Measurements from ENCODE around the gene PRKCH. TPM values are rescaled to one million over a fixed set of nuclear protein-coding genes. Genes with fewer than 3 reads are reported as not detected.

Gene PRKCH
- total and polyA plus RNA-seq, 2 donors (not counting 3 experiments of a cell fraction or from before 2014, with no cell fraction given): 97.7 to 103 TPM

DNA sequence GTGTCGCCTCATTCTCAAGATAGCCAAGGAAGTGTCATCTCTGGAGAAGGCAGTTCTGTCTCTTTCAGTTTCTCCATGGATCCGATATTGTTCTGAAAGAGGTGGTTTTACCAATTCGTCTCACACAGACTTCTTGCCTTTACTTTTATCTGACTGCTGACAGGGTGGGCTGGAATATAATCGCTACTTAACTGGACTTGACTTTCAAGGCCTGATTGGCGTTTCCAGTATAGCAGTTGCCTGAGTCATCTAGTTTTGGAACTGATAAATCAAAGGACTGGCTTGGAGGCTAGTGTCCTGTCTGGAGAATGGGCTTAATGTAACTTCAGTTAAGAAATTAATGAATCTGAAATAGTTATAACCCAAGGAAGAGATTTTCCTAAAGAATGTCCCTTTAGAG is 21.6 kb downstream of the PRKCH start:
- H3K9me3 ChIP-seq (replicated peaks; ENCODE audit: control insufficient read depth, insufficient read depth, low read length): no peaks in the 10 kb centered on the region
- H4K20me1 ChIP-seq (replicated peaks; ENCODE audit: control insufficient read depth, extremely low read depth, insufficient read depth, low read length): no peaks in the 10 kb centered on the region
- H3K4me3 ChIP-seq (replicated peaks in 1 of 3; ENCODE audit: insufficient read depth in 1 of 3, low read depth in 1 of 3, low read length in 3 of 3): no peak overlapping the region
- no peak for TF ChIP-seq POLR2A (IDR thresholded peaks at IDR 0.05; ENCODE audit: low read depth, low read length)
- TF ChIP-seq GATA2 (IDR thresholded peaks at IDR 0.05; ENCODE audit: insufficient read depth, insufficient read length, low read depth, low read length): no peak
- no peak for TF ChIP-seq POLR2AphosphoS5 (IDR thresholded peaks at IDR 0.05; ENCODE audit: insufficient read depth, low read depth, low read length)
- TF ChIP-seq FOS (IDR thresholded peaks at IDR 0.05; ENCODE audit: borderline replicate concordance, insufficient read depth, low read length): no peak
- TF ChIP-seq JUN (IDR thresholded peaks at IDR 0.05; ENCODE audit: borderline replicate concordance, insufficient read depth, insufficient read length, low read depth): no peak
- TF ChIP-seq MYC (IDR thresholded peaks at IDR 0.05; ENCODE audit: low read depth, low read length): no peak
- TF ChIP-seq, protein P1, sequence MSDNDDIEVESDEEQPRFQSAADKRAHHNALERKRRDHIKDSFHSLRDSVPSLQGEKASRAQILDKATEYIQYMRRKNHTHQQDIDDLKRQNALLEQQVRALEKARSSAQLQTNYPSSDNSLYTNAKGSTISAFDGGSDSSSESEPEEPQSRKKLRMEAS (IDR thresholded peaks at IDR 0.05; ENCODE audit: insufficient read depth, insufficient read length): no peak
- TF ChIP-seq, protein P2, sequence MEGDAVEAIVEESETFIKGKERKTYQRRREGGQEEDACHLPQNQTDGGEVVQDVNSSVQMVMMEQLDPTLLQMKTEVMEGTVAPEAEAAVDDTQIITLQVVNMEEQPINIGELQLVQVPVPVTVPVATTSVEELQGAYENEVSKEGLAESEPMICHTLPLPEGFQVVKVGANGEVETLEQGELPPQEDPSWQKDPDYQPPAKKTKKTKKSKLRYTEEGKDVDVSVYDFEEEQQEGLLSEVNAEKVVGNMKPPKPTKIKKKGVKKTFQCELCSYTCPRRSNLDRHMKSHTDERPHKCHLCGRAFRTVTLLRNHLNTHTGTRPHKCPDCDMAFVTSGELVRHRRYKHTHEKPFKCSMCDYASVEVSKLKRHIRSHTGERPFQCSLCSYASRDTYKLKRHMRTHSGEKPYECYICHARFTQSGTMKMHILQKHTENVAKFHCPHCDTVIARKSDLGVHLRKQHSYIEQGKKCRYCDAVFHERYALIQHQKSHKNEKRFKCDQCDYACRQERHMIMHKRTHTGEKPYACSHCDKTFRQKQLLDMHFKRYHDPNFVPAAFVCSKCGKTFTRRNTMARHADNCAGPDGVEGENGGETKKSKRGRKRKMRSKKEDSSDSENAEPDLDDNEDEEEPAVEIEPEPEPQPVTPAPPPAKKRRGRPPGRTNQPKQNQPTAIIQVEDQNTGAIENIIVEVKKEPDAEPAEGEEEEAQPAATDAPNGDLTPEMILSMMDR (IDR thresholded peaks at IDR 0.05; ENCODE audit: extremely low read depth in 1 of 2, insufficient read depth in 1 of 2, low read depth in 1 of 2, low read length in 2 of 2): no peak
- no peak for TF ChIP-seq EZH2 (IDR thresholded peaks at IDR 0.05; ENCODE audit: borderline replicate concordance, low read depth, low read length, severe bottlenecking)
- peak overlapping the region; percentile 31 for H3K27ac ChIP-seq (ENCODE audit: insufficient read depth, low read depth, low read length)
- no peak overlapping the region for H3K9ac ChIP-seq (replicated peaks; ENCODE audit: extremely low read depth, insufficient read depth, low read length)
- H3K9me1 ChIP-seq (replicated peaks; ENCODE audit: control insufficient read depth, extremely low read depth, insufficient read depth, low read length): no peaks in the 10 kb centered on the region
- DNase-seq (ENCODE audit: low read depth, low spot score) (peak; percentile 57), FAIRE-seq (no peak)
- ChIA-PET POLR2A (no interaction called here), CTCF (interaction anchor here (1.9 kb wide), 1 partner anchor 12 kb away, joined by 5 read pairs; no protein-coding TSS in a partner anchor)
- intact Hi-C loops (cut with micrococcal nuclease): no loop called here
- dilution Hi-C loops (cut with MboI; ENCODE audit: extremely low pct_ligation_motif_present, low sequenced_read_pairs): no loop called here
- peaks cover 81% of the 10 kb centered on the region for H3K4me1 ChIP-seq (ENCODE audit: control insufficient read depth, extremely low read depth, insufficient read depth, low read length)
- peak overlapping the region; percentile 49 for H3K4me2 ChIP-seq (ENCODE audit: insufficient read depth, low read length)
- no peak overlapping the region for H2AFZ ChIP-seq (ENCODE audit: low read depth, low read length)
- BruUV-seq (replicated peaks): no TSS peak
- no peaks in the 10 kb centered on the region for H3K36me3 ChIP-seq (ENCODE audit: control insufficient read depth in 2 of 2, extremely low read depth in 1 of 2, insufficient read depth in 2 of 2, low read length in 2 of 2)
- H3K79me2 ChIP-seq (ENCODE audit: control insufficient read depth, insufficient read depth, low read length): peaks cover 85% of the 10 kb centered on the region
- H3K27me3 ChIP-seq (ENCODE audit: control insufficient read depth in 2 of 2, insufficient read depth in 2 of 2, low read length in 2 of 2): no peaks in the 10 kb centered on the region
